ENCODE results near the gene LCE1B.

The LCE1B gene

DNA sequence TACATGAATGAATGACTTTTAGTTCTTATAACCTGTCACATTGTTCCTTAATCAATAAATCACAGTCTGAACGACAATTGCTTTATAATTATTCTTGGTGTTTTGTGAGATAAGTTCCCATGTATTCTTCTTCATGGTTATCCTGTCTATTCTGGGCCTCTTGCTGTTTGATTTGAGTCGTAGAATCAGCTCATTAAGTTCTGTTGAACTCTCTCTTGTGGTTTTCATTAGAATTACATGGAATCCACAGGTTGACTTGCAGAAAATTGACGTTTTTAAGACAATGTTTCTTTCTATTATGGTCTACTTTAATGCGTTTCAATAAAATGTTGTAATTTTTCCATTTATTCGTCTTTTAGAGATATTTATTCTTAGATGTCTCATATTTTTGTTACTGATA, 11.5 kb downstream of the LCE1B start:
- TF ChIP-seq GATA1 (IDR thresholded peaks at IDR 0.05; ENCODE audit: low read depth, low read length) (no peak), POLR2A (IDR thresholded peaks at IDR 0.05; ENCODE audit: low read length) (no peak)
- DNase-seq = no peak

DNA sequence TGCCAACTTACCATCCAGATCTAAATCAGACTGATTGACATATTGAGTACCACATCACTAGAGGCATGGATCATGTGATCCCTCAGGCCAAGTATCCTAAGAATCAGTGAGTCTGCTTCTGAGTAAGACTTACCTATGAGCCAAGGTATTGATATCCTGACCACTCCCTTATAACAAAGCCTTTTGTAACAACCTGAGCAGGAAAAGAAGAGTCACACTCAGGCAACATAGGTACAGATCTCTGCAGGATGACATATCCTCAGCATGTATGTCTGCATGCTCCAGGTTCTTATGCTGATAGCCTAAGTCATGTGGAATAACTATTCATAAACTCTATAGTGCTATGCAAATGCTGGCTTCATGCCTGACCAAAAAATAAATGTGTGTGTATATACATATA, 13.2 kb downstream of the LCE1B start:
- no peak for TF ChIP-seq POLR2A (IDR thresholded peaks at IDR 0.05; ENCODE audit: low read length)
- TF ChIP-seq GATA1 (IDR thresholded peaks at IDR 0.05; ENCODE audit: low read depth, low read length) = no peak
- DNase-seq = no peak

DNA sequence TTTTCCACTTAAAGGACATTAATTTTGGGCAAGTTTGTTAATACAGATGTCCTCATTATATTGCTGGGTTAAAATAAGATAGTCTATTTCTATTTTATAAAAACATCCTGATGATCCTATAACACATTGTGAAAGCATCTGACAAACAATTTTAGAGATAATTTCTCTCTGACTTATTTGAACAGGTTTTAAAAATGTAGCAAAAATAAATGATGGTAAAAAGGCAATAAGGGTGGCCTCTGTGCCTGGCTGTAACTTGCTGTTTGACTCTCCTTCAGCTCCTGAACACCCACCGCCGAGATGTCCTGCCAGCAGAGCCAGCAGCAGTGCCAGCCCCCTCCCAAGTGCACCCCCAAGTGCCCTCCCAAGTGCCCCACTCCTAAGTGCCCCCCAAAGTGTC, 15.4 kb downstream of the LCE1B start, which contains the start of gene LCE1A:
TSS of gene LCE1A (plus strand) at position 301 of the 400 bp plus-strand sequence. CDS start at position 301, 0 bp downstream.
- TF ChIP-seq GATA1 (IDR thresholded peaks at IDR 0.05; ENCODE audit: low read depth, low read length) (no peak), POLR2A (IDR thresholded peaks at IDR 0.05; ENCODE audit: low read length) (no peak)

DNA sequence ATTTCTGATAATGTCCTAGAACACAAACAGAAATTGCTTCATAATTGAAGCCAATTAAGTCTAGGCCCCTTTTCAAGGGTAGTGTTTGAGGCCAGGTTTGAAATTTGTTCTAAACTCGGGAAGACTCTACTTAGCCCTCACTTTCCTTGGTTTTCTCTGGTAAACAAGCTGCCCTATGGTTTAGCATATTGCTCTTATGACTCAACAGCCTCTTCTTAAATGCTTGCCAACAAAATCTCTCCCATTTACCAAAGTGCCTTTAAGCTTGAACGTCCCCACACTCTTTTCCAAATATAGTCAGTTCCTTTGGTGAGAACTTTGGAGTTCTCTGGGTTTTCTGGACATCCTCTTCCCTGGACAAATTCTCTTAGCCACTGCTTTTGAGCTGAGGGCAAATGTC, 25.1 kb downstream of the LCE1B start:
- no peak for TF ChIP-seq POLR2A (IDR thresholded peaks at IDR 0.05; ENCODE audit: low read length)
- TF ChIP-seq GATA1 (IDR thresholded peaks at IDR 0.05; ENCODE audit: low read depth, low read length) = no peak
- DNase-seq = no peak

More for the DNA sequence above, 15.4 kb downstream of the LCE1B start, which contains the start of gene LCE1A:
- DNase-seq = no peak

DNA sequence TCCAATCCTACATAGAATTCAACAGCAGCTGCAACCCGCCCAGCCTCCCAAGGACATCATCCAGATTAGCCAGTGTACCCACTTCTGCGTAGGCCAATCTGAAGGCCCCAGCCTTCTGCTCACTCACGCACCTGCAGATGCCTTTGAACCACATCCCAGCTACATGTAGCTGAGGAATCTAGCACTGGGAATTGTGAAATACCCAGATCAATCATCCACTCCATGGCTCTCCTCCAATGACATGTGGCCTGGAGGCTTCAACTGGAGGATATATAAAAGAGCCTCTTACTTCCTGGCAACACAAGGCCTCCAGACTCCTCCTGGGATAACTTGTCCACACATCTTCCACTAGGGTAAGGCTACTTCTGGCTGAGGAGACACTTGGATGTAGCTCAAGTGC, 30.8 kb downstream of the LCE1B start, which contains the start of gene LCE6A:
TSS of gene LCE6A (plus strand) at position 301 of the 400 bp plus-strand sequence. CDS start 665 bp downstream, outside the sequence.
- DNase-seq = no peak
- TF ChIP-seq POLR2A (IDR thresholded peaks at IDR 0.05; ENCODE audit: low read length) (no peak), GATA1 (IDR thresholded peaks at IDR 0.05; ENCODE audit: low read depth, low read length) (no peak)

DNA sequence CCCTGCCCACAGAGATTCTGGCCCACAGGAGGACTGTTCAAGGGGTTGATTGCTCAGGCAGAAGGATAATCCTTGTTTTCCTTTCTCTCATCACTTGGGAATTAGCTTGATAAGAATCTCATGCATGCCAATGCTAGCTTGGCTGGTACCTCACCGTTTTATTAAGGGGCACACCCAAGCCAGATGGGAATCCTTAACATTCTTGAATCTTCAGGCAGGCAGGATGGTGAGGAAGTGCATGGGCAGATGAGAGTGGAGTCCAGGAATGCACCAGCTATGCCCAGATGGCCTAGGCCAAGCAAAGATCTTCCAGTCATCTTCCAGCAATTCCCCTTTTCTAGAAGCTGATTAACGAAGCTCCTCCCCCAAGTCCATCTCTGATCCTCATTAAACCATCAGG, 43.9 kb downstream of the LCE1B start:
- DNase-seq = no peak
- TF ChIP-seq GATA1 (IDR thresholded peaks at IDR 0.05; ENCODE audit: low read depth, low read length) (no peak), POLR2A (IDR thresholded peaks at IDR 0.05; ENCODE audit: low read length) (no peak)

DNA sequence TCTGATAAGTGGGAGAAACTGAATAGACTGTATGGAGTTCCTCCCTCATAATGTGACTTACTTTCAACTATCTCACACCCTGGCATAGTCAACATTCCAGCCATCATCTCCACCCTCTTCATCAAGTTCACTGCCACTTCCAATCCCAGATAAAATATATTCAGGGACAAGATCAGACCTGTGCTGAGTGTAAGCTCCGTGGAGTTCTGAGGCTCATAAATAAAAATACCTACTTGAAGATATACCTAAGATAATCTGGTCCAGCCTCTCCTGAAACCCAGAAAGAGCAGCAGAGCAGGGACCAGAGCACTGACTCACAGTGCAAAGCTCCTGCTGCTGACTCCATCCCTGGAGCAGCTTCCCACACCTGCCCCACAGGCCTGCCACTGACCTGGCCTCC, 46.3 kb downstream of the LCE1B start:
- no peak for TF ChIP-seq GATA1 (IDR thresholded peaks at IDR 0.05; ENCODE audit: low read depth, low read length)
- no peak for TF ChIP-seq POLR2A (IDR thresholded peaks at IDR 0.05; ENCODE audit: low read length)
- DNase-seq = no peak

DNA sequence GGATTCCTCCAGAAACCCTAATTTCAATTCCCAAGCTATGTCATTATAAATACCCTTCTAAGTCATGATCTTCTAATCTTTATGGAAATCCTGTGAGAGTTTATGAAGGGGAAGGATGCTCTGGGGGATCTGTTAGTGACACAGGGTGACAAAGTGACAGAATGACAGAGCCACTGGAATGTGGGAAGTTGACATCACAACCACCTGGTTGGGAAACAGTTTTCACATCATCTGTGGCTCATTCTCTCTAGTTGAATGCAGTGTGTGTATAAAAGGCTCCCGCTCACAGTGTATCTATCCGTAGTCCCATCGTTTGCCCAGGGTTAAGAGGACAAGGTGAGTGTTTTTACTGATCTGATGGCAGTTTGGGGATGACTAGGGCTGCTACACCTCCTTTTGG, 47.9 kb downstream of the LCE1B start, which contains the start of gene LCE7A:
TSS of gene LCE7A (plus strand) at position 301 of the 400 bp plus-strand sequence. CDS start 702 bp downstream, outside the sequence.
- TF ChIP-seq POLR2A (IDR thresholded peaks at IDR 0.05; ENCODE audit: low read length) (no peak), GATA1 (IDR thresholded peaks at IDR 0.05; ENCODE audit: low read depth, low read length) (no peak)
- DNase-seq = no peak

DNA sequence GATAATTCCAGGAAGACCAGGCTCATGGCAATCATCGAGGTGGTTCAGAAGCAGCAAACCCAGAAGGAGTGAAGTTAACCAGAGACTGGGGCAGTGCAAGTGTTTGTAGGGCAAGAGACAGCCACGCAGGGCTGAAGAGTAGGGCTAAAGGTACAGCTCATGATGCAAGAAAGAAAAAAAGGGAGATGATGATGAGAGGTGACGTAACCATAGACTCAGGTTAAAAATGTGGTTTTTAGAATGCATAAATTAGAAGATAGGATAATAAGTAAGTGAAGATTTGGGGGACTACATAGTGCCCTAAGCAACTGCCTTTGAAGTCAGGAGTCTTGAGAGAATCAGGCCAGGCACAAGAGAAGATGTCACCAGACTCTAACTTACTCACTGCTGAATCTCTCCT, 48.4 kb downstream of the LCE1B start:
- no peak for DNase-seq
- TF ChIP-seq GATA1 (IDR thresholded peaks at IDR 0.05; ENCODE audit: low read depth, low read length) = no peak
- TF ChIP-seq POLR2A (IDR thresholded peaks at IDR 0.05; ENCODE audit: low read length) = no peak

- TF ChIP-seq GATA1 (IDR thresholded peaks at IDR 0.05; ENCODE audit: low read depth, low read length) (no peak), POLR2A (IDR thresholded peaks at IDR 0.05; ENCODE audit: low read length) (no peak)
- DNase-seq = no peak
Observed at GRCh38 chr1:152861374-152861773, 49.6 kb downstream of the LCE1B start.
